GM12878 (cell line): Measurements from ENCODE around the gene KDM4D. TPM values are rescaled to one million over a fixed set of nuclear protein-coding genes. Genes with fewer than 3 reads are reported as not detected.

Experiments
- ATAC-seq: fragments of 200-7000 bp; cut with Tn5 transposase; 3 replicates; pipeline ENCODE4 v1.9.1; 2020; ENCODE audit warnings: mild to moderate bottlenecking, moderate library complexity
- BruUV-seq: library from RNA; stranded (reverse); fragments of 400-500 nt; replicated peaks from 2 replicates; lab custom pipeline; 2021; lab: Mats Ljungman, UMichigan
- CTCF ChIA-PET: fragments of 300-600 bp; sonication (Branson Sonifier 250); formaldehyde crosslinking; extraction: SDS; loops from one replicate; lab custom pipeline; 2021; ENCODE audit warnings: inconsistent platforms; lab: Yijun Ruan, JAX
- POLR2A ChIA-PET: fragments of 350-600 bp; formaldehyde crosslinking; extraction: SDS; loops from one replicate; lab custom pipeline; 2021; ENCODE audit warnings: inconsistent platforms; lab: Charles Lee
- RAD21 ChIA-PET: fragments of 300-600 bp; sonication (Branson Sonifier 250); formaldehyde crosslinking; loops from one replicate; lab custom pipeline; 2023; ENCODE audit warnings: antibody characterized with exemption; ENCODE audit not compliant: unreplicated experiment; lab: Charles Lee
- SMC1A ChIA-PET: fragments of 300-600 bp; sonication (Branson Sonifier 250); formaldehyde crosslinking; loops from one replicate; lab custom pipeline; 2023; ENCODE audit not compliant: unreplicated experiment, uncharacterized antibody; lab: Charles Lee
- DNase-seq: peaks from one replicate; pipeline ENCODE4 v3.0.0-alpha.2; 2011; ENCODE audit warnings: low read depth, low spot score
- FAIRE-seq: peaks from 3 replicates; lab custom pipeline; 2011; peaks lifted over from hg19 to GRCh38; lab: Jason Lieb, UNC
- H2AFZ ChIP-seq: 2 replicates; pipeline ENCODE4 v1.6.0; 2011; ENCODE audit warnings: low read depth, low read length, control low read depth; ENCODE audit not compliant: control insufficient read depth
- H3K27ac ChIP-seq: 2 replicates; pipeline ENCODE4 v1.5.1; 2011; ENCODE audit warnings: control low read depth; ENCODE audit not compliant: control insufficient read depth, insufficient read depth
- H3K27me3 ChIP-seq, 2 experiments: replicated peaks in 1 of 2; 2 replicates each; pipeline versions ENCODE4 v1.6.0 to v1.6.1; 2011; ENCODE audit warnings: low read length in 1 of 2; ENCODE audit not compliant: control insufficient read depth in 2 of 2, insufficient read depth in 2 of 2
- H3K36me3 ChIP-seq, 2 experiments: 2 replicates each; pipeline ENCODE4 v1.5.1; 2011; ENCODE audit warnings: low read length in 1 of 2; ENCODE audit not compliant: control insufficient read depth in 2 of 2, insufficient read depth in 2 of 2
- H3K4me1 ChIP-seq: 2 replicates; pipeline ENCODE4 v1.6.1; 2011; ENCODE audit warnings: mild to moderate bottlenecking, low read length, moderate library complexity, mixed read lengths; ENCODE audit not compliant: control insufficient read depth, insufficient read depth
- H3K4me2 ChIP-seq: 2 replicates; pipeline ENCODE4 v1.6.0; 2011; ENCODE audit warnings: control low read depth; ENCODE audit not compliant: control insufficient read depth, insufficient read depth
- H3K4me3 ChIP-seq: fragments of 200-600 bp; sonication (generic); 2 replicates; pipeline ENCODE4 v1.5.1; 2016
- H3K79me2 ChIP-seq: 2 replicates; pipeline ENCODE4 v1.6.0; 2011; ENCODE audit warnings: low read length; ENCODE audit not compliant: control insufficient read depth, insufficient read depth
- H3K9ac ChIP-seq: 2 replicates; pipeline ENCODE4 v1.8.0; 2011; ENCODE audit warnings: low read length, control low read depth, mixed read lengths; ENCODE audit not compliant: control insufficient read depth, insufficient read depth
- H3K9me3 ChIP-seq: replicated peaks from 3 replicates; pipeline ENCODE4 v1.5.1; 2011; ENCODE audit warnings: mild to moderate bottlenecking, low read length; ENCODE audit not compliant: control insufficient read depth, insufficient read depth
- H4K20me1 ChIP-seq: 2 replicates; pipeline ENCODE4 v1.6.0; 2011; ENCODE audit not compliant: control insufficient read depth, insufficient read depth
- FOXM1 ChIP-seq: IDR thresholded peaks from 2 replicates; pipeline ENCODE4 v1.6.1; 2012; ENCODE audit warnings: low read depth, mild to moderate bottlenecking, inconsistent platforms, low read length, moderate library complexity
- IRF4 ChIP-seq: IDR thresholded peaks from 2 replicates; pipeline ENCODE4 v1.6.1; 2011; ENCODE audit warnings: low read depth, low read length
- NBN ChIP-seq: fragments of 450-650 bp; IDR thresholded peaks from 2 replicates; pipeline ENCODE4 v1.6.1; 2016
- SUPT20H ChIP-seq: IDR thresholded peaks from 2 replicates; pipeline ENCODE4 v1.6.1; 2011; ENCODE audit warnings: low read depth, mild to moderate bottlenecking, low read length, moderate library complexity, borderline replicate concordance; ENCODE audit not compliant: control insufficient read depth
- TARDBP ChIP-seq: IDR thresholded peaks from 2 replicates; pipeline ENCODE4 v1.6.1; 2016; ENCODE audit warnings: borderline replicate concordance
- ZSCAN29 ChIP-seq: fragments of 450-650 bp; IDR thresholded peaks from 2 replicates; pipeline ENCODE4 v1.6.1; 2017; ENCODE audit warnings: mild to moderate bottlenecking, moderate library complexity
- WGBS: methylation state at CpG from one replicate; pipeline ENCODE4 v1.1.6; 2016; ENCODE audit warnings: low lambda C conversion rate; ENCODE audit not compliant: insufficient replicate concordance, insufficient coverage; ENCODE audit errors: missing lambda C conversion rate; 5-methylcytosine and 5-hydroxymethylcytosine counted together
- in situ Hi-C: fragments of 300-500 bp; cut with MboI; formaldehyde crosslinking; loops from 9 replicates; pipeline ENCODE4 v1.14.3; 2018; ENCODE audit warnings: mixed read lengths
- intact Hi-C: fragments of 100-400 bp; cut with micrococcal nuclease; formaldehyde crosslinking; loops from one replicate; pipeline ENCODE4 v1.14.2; 2022; ENCODE audit not compliant: unreplicated experiment
- polyA plus RNA-seq, 11 experiments: library from polyadenylated mRNA; depleted of rRNA in 4 of 11; unstranded in 6 of 11; stranded (reverse) in 5 of 11; fragments of >200 nt; fragmentation: Nextera tagmentation in 4 of 11; fragmentation: Illumina TruSeq in 1 of 11; extraction: Ambion mirVana in 4 of 11; extraction: Trizol in 1 of 11; gene quantifications; 1 replicate in 1 of 11; 2 replicates in 10 of 11; pipeline versions ENCODE4 v1.2.1 to v1.2.3, GENCODE V29; 2011 to 2016; ENCODE audit warnings: inconsistent platforms in 2 of 11, missing spikeins in 2 of 11, low read depth in 1 of 11
- total RNA-seq, 4 experiments: library from RNA; depleted of rRNA in 3 of 4; stranded (reverse); fragments of >200 nt in 3 of 4; fragmentation: Illumina TruSeq in 1 of 4; extraction: Trizol in 1 of 4; gene quantifications; 2 replicates each; pipeline versions ENCODE4 v1.2.1 to v1.2.3, GENCODE V29; 2013 to 2021

The KDM4D gene
- total and polyA plus RNA-seq, 10 of the 15 experiments (the other 5 are each of a cell fraction or from before 2014, with no cell fraction given): 0.63 to 2.6 (median 1.3) TPM

DNA sequence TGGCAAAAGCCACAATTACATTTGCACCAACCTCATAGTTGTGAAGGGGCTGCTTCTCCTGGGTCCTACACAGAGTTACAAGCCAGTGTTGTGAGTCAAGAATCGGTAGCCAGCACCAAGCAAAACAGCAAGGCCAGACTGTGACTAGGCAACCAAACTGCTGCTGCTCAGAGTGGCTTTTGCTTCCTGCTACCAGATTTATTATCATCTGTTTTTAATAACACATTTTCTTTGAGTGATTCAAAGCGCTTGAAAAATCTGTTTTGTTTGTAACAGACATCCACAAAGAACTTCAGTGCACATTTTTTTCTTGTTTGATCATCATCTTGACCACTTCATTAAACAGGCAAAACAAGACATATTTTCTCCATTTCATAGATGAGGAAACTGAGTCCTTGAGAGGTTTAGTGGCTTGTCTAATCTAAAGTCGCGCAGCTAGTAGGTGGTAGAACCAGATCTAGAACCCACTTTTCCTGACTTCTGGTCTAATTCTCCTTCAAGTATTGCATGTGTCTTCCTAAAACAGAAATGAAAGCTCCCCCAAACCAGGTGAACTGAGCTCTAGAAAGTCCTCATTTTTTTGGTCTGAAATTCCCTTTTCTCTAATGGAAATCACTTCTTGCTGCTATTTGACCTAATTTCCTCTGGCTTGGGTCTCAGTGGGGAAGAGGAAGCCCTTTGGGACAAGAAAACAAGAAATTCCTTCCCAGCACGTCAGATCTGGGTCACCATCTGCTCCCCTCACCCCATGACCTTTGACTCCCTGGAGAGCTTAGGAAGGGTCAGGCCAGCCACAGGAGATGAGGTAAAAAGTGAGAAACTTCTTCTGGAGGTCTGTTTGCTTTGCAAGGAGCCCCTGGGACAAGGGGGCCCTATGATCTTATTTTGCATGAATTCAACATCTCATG, 40.0 kb upstream of the KDM4D start (continued):
- no peak for TF ChIP-seq SUPT20H
- no peak for TF ChIP-seq TARDBP
- no peak for TF ChIP-seq FOXM1
- TF ChIP-seq, all 136 proteins: peak for 0

DNA sequence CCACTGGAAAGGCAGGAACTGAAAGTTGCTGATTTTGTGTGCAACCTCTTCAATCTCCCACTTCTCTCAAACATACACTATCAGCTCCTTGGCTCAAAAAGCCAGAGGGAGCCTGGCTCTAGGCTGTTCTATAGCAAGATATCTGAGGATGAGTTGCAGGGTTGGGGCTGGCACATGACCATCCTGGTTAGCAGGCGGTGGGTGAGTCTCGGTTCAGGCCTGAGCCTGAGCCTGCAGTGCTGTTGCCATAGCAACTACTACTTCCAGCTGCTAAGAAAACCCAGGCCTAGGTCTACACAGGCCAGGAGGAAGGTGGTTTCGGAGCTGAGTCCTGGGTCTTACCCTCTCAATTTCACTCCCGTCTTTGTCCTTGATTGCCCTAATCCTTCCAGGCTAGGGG, 39.1 kb upstream of the KDM4D start:
- BruUV-seq: no TSS peak
- no peaks in the 10 kb centered on the region for H3K79me2 ChIP-seq
- ChIA-PET CTCF (interaction anchor here (2.0 kb wide), 1 partner anchor 37 kb away, joined by 5 read pairs; no protein-coding TSS in a partner anchor), SMC1A (no interaction called here), RAD21 (no interaction called here), POLR2A (no interaction called here)
- H3K9me3 ChIP-seq: no peaks in the 10 kb centered on the region
- no peak overlapping the region for H2AFZ ChIP-seq
- H4K20me1 ChIP-seq: no peaks in the 10 kb centered on the region
- no peak overlapping the region for H3K4me2 ChIP-seq
- DNase-seq: no peak
- H3K4me1 ChIP-seq: no peaks in the 10 kb centered on the region
- ATAC-seq: no peak
- H3K9ac ChIP-seq: no peak overlapping the region
- intact Hi-C loops: no loop called here
- TF ChIP-seq IRF4: no peak
- TF ChIP-seq ZSCAN29: no peak
- no peak for TF ChIP-seq NBN
- WGBS: 57% methylated on average over 4 of the region's 4 CpGs
- no peak overlapping the region for H3K4me3 ChIP-seq
- in situ Hi-C loops: no loop called here
- H3K27me3 ChIP-seq: no peaks in the 10 kb centered on the region; a peak in 1 of 4 replicates
- FAIRE-seq: no peak
- H3K27ac ChIP-seq: no peak overlapping the region
- H3K36me3 ChIP-seq: no peaks in the 10 kb centered on the region
